Astrocyte of the cerebellum (primary cell): Measurements from ENCODE around the gene GPR84.
"Not testable (repeated sequence)": the region's sequence is repeated elsewhere in the genome, so short reads cannot be mapped to it uniquely, and the experiment has no call there.

Experiments
- DNase-seq: peaks from one replicate; pipeline ENCODE4 v3.0.0-alpha.2; 2011; ENCODE audit warnings: low read depth
- H3K4me3 ChIP-seq: 2 replicates; pipeline ENCODE4 v1.5.1; 2011; ENCODE audit warnings: mild to moderate bottlenecking, low read depth, low read length, moderate library complexity
- CTCF ChIP-seq: IDR thresholded peaks from 2 replicates; pipeline ENCODE4 v1.5.1; 2012; ENCODE audit warnings: low read length, low read depth, moderate library complexity, mild to moderate bottlenecking; ENCODE audit errors: missing control alignments
- in situ Hi-C: cut with HindIII; loops from 2 replicates; pipeline ENCODE4 v1.10.0; 2017; ENCODE audit warnings: low sequenced_read_pairs

Gene GPR84

GRCh38 chr12:54329759-54330158, 34.5 kb downstream of the GPR84 start:
- H3K4me3 ChIP-seq: no peak overlapping the region
- no peak for DNase-seq
- TF ChIP-seq CTCF: no peak
- in situ Hi-C loops: no loop called here

- no peak overlapping the region for H3K4me3 ChIP-seq
- no peak for DNase-seq
- no peak for TF ChIP-seq CTCF
- in situ Hi-C loops: no loop called here
Observed at GRCh38 chr12:54328595-54329337, 35.5 kb downstream of the GPR84 start.

GRCh38 chr12:54325442-54326109, 38.7 kb downstream of the GPR84 start:
- DNase-seq, in situ Hi-C loops: not testable (repeated sequence)
- peak overlapping the region; percentile 69 for H3K4me3 ChIP-seq

- in situ Hi-C loops: no loop called here
- peak; percentile 80 for TF ChIP-seq CTCF
- peak within 1 kb of the TSS; percentile 69 for H3K4me3 ChIP-seq
- peak; percentile 99 for DNase-seq
Observed at GRCh38 chr12:54324617-54325441, 39.5 kb downstream of the GPR84 start, which contains the start of gene COPZ1. COPZ1 (plus strand) TSS chr12:54325131; CDS start chr12:54325164, 33 bp downstream.

- no peak overlapping the region for H3K4me3 ChIP-seq
- in situ Hi-C loops: no loop called here
- TF ChIP-seq CTCF: no peak
- no peak for DNase-seq
Observed at GRCh38 chr12:54321363-54321762, 42.9 kb downstream of the GPR84 start.
